NCI-H524 (cell line): ENCODE data around the gene MCRS1.

ENCODE experiments used
- DNase-seq, 2 experiments: peaks; one replicate each; lab custom pipeline; 2025; lab: John Stamatoyannopoulos, UW

MCRS1 gene

DNA sequence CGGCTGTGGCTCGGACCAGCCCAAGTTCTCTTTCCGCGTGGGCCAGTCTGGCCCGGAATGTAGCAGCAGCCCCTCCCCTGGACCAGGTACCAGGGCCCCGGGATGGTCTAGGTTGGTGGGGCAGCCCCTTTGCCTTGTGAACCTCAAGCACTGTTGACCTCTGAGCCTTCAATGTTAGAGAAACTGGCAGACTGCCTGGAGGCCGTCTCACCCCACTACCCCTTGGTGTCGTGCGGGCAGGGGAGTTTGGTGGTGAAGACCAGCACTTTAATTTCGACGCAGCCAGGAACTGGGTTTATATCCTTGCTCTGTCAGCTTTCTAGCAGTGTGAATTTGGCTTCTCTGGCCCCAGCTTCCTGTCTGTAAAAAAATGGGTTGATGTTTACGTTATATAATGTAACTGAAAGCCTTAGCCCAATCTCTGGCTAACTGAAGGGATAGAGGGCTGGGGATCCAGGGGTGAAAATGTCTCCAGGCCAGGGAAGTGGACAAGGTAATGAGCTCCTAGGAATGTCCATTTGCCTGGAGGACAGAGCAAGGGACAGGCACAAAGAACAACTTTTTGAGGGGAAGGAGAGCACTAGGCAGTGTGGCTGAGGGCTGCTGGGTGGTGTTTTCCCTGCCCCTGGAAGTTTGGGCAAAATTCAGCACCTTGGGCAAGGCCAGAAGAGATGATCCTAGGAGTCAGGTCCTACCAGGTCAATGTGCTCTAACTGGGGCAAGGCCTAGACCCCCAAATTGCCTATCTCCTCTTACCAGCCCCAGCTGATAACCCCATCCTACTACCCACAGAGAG lies 11.4 kb downstream of the MCRS1 start:
- DNase-seq: no peak

DNA sequence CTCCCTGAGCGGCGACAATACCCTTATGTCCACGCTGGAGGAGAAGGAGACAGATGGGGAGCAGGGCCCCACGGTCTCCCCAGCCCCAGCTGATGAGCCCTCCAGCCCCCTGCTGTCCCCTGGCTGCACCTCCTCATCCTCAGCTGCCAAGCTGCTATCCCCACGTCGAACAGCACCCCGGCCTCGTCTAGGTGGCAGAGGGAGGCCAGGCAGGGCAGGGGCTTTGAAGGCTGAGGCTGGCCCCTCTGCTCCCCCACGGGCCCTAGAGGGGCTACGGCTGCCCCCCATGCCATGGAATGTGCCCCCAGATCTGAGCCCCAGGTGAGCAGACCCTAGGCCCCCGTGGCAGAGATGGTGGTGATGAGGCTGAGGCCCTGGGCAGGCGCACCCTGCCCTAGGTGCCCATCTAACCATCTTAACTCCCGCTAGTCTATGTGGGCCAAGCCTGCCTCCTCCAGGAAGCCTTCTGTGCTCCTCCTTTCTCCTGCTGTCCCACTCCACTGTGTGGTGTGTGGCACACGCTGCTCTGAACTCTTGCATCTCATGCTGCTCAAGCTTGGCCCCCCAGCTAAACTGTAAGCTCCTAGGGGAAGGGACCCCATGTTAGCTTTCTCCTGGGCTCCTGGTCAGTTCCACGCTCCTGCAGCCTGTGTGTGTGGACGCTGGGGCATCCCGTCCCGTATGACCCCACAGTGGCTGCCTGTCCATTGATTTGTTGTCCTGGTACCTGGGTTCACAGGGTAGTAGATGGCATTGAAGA lies 12.1 kb downstream of the MCRS1 start:
- no peak for DNase-seq

DNA sequence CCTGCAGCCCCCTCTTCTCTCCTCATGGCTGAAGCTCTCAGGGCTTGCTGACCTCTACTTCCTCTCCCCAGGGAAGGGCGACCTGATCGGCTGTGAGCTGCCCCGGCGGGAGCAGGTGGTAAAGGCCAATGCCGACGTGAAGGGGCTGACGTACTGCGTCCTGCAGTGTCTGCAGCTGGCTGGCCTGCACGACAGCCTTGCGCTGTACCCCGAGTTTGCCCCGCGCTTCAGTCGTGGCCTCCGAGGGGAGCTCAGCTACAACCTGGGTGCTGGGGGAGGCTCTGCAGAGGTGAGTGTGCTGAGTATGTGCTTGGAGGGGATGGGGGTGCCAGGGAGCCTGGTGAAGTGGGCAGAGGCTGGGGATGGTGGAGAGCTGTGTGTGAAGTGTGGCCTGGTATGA lies 13.7 kb downstream of the MCRS1 start:
- no peak for DNase-seq

DNA sequence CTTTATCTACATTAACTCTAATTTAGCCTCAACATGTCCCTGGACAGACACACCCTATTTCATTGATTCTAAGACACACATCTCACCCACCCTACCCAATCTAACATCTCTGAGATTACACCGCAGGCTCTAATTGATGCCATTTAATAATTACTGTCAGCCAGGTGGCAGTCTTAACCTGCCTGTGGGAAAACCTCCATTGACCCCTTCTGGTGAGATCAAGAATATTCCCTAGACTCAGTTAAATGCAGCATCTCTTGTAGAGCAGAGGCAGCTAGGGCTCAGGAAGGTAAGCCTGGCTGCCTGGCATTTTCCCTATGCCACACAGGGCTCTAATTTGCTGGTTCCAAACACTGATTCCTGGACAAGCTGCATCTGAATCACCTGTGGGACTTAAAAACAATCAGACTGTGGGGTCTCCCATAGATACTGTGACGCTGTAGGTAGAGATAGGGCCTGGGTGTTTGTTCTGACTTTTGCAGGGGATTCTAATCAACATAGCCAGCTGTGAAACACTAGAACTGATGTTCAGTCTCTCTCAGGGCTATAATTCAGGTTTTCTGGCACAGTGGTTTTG lies 14.3 kb downstream of the MCRS1 start:
- DNase-seq: peak; percentile 33 to 82

DNA sequence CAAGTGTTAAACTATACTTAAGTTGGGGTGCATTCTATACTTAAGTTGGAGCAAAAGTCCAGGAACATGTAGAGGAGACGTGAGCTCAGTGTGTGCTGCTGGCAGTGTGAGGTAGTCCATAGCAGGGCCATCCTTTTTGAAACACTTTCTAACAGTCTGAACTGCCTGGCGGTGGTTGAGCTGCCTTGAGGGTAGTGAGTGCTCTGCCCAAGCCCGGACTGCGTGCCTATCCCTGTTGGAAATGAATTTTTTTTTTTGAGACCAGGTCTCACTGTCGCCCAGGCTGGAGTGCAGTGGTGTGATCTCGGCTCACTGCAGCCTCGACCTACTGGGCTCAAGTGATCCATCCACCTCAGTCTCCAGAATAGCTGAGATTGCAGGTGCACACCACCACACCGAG lies 15.0 kb downstream of the MCRS1 start:
- no peak for DNase-seq

DNA sequence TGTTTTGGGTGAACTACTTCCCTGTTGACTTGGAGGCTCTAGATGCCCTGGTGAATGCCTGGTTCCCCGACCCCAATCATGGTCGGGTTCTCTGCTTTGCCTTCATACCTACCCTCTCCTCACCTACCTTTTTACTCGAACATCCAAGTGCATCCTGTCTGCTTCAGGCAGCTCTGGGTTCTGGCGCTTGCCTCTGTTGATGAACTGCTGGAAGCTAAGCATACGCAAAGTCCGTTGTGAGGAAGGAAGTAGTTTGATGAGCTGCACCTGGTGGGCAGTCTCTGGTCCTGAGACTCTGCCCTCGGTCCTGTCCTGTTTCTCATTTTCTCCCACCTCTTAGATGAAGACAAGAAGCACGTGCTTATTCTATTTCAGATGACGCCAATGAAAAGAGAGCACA lies 15.5 kb downstream of the MCRS1 start:
- no peak for DNase-seq

DNA sequence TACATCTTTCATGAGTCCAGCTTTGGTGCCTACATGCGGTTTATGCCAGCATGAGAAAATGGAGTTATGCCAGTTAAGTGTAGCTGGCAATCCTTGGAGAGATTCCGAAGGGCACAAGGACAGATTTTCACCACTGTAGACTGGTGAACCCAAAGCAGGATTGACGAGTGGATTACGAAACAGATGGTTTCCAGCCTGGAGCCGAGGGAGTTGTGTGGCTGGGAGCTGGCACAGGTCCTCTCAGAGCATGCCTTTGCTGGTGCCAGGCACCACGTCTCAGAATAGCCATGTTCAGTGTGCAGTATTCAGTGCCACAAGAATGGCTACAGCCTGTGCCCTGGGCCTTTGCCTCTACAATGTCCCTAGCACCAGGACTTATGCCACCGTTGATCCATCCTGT lies 15.9 kb downstream of the MCRS1 start:
- DNase-seq: peak in 1 of 2 experiments; percentile 58

DNA sequence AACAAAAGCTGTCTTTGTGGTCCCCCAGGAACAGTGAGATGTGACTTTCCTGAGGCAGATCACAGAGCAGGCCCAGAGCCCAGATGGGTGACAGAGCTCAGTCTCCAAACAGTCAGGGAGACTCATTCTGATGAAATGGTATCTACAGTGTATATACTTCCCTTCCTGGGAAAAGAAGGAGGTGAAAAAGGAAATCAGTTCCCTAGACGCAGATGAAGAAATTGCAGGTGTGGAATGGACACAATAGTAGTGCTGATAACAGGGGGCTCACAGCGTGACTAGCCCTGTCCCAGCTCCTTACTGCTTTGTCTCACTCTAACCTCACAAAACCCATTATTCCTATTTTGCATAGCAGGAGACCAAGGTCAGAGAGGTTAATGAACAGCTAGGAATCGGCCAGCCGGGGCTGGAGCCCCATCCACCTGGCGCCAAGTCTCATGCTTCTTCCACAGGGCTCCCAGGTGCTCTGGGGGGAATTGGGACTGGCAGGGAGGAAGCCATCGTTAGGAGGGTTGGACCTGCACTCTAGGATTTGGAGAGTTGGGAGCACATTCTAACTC lies 17.2 kb downstream of the MCRS1 start:
- no peak for DNase-seq

DNA sequence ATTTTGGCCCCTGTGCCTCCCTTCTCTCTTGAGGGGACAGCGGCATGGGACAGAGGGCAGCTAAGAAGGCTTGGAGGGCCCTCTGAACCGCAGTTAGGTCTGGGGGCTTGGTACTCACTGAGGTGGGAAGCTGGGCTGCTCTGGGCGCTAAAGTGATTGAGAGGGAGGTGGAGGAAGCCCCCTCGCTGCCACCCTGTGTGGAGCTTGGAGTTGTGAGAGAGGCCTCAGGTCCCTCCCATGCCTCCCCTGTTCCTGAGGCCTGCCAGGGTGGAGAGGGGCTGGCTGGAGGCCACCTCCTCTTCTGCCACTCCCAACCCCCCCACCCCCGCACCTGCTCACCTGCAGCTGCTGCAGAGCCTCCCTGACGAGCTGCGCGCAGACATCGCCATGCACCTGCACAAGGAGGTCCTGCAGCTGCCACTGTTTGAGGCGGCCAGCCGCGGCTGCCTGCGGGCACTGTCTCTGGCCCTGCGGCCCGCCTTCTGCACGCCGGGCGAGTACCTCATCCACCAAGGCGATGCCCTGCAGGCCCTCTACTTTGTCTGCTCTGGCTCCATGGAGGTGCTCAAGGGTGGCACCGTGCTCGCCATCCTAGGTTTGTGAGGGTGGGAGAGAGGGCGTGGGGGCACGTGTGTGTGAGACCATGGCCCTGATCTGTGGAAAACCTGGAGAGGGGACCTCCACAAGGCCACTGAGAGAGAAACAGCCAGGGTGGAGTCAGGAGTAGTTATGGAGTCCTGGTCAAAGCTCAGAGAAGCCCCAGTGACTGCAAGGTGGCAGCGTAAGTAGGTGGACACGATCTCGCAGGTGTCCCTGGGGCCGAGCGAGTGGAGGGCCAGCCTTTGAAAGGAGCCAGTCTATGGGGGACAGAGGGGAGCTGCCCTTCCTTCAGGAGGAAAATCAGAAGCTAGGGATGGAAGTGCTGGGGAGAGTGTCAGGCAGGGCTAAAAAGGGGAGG lies 17.9 kb downstream of the MCRS1 start:
- DNase-seq: no peak

DNA sequence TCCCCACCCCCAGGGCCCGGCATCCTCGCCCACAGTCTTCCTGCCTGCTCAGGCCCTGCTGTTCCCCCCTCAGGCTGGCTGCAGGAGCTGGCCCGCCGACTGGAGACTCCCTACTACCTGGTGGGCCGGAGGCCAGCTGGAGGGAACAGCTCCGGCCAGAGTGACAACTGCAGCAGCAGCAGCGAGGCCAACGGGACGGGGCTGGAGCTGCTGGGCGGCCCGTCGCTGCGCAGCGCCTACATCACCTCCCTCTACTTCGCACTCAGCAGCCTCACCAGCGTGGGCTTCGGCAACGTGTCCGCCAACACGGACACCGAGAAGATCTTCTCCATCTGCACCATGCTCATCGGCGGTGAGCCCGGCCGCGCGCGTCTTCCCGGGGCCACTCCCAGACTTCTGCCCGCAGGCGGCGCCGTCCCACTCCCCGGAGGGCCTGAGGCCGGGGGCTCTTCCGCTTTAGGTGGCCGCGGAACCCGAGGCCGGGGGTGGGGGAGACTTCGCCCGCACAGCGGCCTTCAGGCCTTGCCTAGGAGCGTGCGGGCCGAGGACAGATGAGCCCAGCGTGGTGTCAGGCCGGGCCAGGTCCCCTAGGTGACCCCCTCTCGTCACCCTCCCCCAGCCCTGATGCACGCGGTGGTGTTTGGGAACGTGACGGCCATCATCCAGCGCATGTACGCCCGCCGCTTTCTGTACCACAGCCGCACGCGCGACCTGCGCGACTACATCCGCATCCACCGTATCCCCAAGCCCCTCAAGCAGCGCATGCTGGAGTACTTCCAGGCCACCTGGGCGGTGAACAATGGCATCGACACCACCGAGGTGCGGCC lies 18.9 kb downstream of the MCRS1 start:
- no peak for DNase-seq

DNA sequence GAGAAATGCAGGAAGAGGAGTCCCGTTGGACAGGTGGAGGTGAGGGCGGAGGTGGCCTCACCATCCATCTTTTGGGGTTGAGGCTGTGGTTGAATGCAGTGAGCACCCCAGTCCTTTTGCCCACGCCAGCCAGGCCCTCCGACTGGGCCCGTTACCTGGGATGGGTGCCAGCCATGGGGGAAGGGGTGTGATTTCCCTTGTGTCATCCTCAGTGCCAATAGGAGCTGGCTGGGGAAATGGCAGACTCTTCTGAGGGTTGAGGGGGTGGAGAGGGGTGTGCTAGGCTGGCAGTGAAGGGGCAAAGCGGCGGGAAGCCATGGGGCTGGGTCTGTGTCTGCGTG lies 19.5 kb downstream of the MCRS1 start:
- DNase-seq: no peak

DNA sequence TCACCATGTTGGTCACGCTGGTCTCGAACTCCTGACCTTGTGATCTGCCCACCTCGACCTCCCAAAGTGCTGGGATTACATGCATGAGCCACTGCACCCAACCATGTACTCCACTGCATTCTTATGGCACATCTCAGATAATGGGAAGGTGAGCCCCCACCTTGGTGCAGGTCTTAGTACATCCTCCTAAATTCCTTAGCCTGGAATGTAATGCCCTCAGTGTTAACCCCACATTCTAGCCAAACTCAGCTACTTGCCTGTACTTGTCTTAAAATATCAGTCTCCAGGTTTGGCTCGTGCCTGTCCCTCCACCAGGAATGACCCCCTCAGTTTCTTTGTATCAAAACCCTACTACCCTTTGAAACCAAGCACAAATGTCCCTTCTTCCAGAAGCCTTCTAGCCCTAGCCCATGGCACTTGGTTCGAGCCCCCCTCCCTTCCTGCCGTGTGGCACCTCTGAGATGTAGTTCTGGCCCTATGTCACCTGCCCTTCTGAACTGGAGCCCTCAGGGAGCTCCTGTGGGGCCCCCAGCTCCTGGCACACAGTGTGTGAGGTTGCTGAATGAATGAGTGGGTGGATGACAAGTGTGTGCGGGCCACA lies 20.8 kb downstream of the MCRS1 start:
- DNase-seq: no peak

DNA sequence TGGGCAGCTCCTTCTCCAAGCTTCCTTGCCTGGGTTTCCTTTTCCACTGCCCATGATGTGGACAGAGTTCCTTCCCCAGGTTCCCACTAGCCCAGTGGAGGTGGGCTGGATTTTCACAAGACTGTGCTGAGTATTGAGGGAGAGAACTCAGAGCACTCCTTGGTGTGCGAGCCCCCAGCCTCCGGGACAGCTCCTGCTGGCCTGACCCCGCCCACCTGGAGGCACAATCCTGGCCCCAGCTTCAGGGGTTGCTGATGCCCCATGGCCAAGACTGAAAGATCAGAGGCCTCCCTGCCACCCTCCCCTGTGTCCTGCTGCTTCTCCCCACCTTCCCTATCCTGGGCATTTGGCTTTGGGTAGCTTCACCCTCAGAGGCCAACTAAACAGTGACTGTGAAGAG lies 21.5 kb downstream of the MCRS1 start:
- DNase-seq: no peak

DNA sequence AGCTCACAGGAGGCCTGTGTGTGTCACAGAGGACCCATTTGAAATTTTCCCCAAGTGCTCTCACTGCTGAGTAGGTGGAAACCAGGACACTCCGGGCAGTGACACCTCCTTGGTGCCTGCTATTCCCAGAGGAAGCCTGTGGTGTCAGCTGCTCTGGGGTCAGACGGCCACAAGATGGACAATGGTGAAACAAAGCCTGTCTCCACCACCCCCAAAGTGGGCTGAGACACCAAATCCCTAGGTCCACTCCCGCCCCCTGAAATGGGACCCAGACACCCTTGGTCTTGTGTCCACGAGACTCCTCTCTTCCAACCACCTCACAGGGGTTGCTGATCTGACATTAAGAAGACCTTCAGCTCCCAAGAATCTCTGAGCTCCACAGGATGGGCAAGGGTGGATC lies 22.1 kb downstream of the MCRS1 start:
- DNase-seq: no peak

DNA sequence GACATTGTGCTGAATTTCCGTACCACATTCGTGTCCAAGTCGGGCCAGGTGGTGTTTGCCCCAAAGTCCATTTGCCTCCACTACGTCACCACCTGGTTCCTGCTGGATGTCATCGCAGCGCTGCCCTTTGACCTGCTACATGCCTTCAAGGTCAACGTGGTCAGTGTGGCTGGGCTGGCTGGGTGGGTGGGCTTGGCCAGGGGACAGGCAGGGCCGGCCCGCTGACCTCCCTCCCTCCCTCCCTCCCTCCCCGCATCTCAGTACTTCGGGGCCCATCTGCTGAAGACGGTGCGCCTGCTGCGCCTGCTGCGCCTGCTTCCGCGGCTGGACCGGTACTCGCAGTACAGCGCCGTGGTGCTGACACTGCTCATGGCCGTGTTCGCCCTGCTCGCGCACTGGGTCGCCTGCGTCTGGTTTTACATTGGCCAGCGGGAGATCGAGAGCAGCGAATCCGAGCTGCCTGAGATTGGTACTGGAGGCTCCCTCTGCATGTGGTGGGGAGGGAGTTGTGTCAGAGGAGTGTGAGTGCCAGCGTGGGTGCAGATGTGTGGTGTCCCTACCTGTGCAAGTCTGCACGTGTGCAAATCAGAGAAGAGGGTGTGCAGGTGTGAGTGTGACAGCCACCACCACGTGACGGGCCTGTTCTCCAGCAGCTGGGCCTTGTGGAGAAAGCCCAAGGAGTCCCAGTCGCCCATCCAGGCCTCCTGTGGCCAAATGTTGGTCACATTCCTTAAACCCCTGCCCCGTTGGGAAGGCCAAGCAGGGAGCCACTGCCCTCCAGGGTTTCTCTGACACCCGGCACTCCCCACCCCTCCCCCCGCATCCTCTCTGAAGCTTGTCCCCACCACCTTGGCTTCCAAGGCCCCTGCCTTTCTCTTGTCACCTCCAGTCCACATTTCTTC lies 23.8 kb downstream of the MCRS1 start:
- DNase-seq: no peak

DNA sequence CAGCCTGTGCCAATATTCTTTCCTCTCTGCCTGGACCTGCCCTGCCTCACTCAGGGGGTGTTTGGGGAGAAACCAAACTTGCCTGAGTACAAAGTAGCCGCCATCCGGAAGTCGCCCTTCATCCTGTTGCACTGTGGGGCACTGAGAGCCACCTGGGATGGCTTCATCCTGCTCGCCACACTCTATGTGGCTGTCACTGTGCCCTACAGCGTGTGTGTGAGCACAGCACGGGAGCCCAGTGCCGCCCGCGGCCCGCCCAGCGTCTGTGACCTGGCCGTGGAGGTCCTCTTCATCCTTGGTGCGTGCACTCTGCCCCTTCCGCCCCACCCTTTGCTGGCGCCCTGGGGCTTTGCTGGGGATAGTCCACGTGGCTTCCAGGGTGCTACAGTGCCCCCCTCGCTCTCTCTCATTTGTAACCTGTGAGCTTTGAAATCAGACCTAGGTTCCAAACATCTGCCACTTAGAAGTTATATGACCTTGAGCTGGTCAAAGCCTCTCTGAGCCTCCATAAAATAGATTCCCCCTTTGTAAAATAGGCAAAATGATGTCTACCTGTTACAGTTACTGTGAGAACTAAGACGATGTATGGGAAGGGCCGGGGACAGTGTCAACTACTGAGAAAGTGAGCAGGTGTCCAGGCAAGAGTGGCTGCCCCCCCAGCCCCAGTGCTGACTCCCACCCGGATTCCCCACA lies 24.6 kb downstream of the MCRS1 start:
- peak in 1 of 2 experiments; percentile 16 for DNase-seq

DNA sequence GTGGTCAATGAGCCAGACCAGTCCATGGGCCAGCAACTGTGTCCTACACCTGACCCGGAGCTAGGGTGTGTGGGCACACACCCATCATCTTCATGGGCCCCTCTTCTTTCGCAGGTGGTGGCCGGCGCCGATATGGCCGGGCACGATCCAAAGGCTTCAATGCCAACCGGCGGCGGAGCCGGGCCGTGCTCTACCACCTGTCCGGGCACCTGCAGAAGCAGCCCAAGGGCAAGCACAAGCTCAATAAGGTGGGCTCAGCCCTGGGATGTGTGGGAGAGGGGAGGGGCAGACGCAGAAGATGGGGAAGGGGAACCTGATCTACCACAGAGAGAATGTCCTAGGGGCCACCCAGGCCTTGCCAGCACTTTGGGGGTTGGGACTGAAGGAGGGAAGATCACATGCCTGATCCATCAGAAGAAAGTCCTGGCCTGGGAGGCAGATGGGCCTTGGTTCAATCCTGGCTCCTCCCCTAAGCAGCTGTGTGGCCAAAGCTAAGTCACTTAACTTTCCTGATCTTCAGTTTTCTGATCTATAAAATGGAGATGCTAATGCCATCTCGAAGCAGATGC lies 25.3 kb downstream of the MCRS1 start:
- no peak for DNase-seq

DNA sequence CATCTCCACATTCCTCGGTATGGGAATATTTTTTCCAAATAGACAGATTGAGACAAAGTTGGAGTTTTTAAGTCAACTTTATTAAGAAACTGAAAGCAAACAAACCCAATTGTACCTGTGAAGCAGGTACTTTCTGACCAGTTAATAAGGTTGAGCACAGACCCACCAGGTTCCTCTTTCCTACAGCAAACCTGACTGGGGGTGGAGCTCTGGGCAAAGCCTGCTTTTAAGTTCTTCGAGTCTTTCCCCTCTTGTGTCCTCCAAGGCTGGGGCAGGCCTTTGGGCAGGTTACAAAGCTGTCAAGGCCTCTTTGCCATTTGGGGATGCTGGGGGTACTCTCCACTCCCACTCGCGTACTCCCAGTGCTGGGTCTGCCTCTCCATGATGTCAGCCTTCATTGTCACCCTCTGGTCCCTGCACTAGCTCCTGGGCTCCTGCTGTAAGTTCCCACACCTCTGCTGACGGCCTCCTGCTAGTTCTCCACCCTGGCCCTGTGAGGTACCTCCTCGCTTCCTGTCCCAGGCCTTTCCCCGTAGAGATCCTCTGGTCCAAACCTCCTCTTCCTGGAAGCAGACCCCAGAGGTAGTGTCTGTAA lies 25.9 kb downstream of the MCRS1 start:
- no peak for DNase-seq
